ENCODE results near the gene IFNL1.
"Not testable (repeated sequence)": the region's sequence is repeated elsewhere in the genome, so short reads cannot be mapped to it uniquely, and the experiment has no call there.

The IFNL1 gene

DNA sequence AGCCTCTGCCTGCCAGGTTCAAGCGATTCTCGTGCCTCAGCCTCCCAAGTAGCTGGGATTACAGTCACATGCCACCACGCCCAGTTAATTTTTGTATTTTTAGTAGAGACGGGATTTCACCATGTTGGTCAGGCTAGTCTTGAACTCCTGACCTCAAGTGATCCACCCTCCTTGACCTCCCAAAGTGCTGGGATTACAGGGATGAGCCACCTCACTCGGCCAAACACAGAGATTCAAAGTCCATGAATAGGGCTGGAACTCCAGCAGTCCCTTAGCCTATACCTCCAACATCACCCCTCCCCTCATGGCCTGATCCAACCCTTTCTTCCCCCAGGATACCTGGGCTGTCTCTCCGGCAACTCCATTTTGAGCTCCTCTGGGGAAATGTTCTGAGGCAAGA, 36.5 kb downstream of the IFNL1 start:
- DNase-seq (ENCODE audit: low read depth) = not testable (repeated sequence)

DNA sequence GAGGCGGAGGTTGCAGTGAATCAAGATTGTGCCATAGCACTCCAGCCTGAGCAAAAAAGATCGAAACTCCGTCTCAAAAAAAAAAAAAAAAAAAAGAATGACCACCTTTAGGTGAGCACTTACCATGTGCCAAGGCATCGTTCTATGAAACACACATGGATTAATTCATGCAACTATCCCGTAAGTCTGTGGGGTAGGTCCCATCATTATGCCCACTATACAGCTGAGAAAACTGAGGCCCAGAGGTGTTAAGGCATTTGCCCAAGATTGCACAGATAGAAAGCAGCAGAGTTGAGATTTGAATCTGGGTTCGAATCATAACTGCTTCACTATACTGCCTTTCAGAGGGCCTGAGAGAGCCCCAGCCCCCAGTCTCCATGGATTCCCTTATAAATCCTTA, 37.3 kb downstream of the IFNL1 start:
- no peak for DNase-seq (ENCODE audit: low read depth)

DNA sequence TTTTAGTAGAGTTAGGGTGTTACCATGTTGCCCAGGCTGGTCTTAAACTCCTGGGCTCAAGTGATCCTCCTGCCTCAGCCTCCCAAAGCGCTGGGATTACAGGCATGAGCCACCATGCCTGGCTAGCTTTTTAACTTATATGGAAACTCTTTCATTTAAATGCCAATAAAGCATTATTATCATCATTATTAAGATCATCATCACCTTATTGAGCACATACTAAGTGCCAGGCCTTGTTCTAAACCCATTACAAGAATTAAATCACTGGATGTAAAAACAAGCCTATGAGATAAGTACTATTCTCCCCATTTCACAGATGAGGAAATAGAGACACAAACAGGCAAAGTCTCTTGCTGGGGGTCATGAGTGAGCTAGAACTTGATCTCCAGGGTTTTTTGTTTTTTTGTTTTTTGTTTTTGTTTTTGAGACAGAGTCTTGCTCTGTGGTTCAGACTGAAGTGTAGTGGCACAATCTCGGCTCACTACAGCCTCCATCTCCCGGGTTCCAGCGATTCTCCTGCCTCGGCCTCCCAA, 38.3 kb downstream of the IFNL1 start:
- DNase-seq (ENCODE audit: low read depth) = no peak

GRCh38 chr19:39335168-39335548, 39.0 kb downstream of the IFNL1 start:
- no peak for DNase-seq (ENCODE audit: low read depth)

DNA sequence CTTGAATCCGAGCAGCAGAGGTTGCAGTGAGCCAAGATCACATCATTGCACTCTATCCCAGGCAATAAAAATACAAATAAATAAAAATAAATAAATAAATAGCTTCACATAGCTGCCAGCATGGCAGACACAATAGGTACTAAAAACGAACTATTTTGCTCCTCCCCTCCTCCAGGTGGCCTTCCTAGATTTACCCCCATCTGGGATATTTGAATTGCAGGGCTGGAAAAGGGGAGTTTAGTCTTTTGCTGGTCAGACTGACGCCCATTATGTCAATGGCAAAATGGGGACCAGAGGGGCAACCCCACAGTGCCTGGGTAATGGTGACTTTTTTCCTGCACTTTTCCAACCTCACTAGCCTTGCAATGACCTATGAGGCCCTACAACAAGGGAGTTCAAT, 40.3 kb downstream of the IFNL1 start:
- DNase-seq (ENCODE audit: low read depth) = no peak

- DNase-seq (ENCODE audit: low read depth) = no peak
Measured at GRCh38 chr19:39339674-39340073, 43.5 kb downstream of the IFNL1 start.

- DNase-seq (ENCODE audit: low read depth) = not testable (repeated sequence)
Measured at GRCh38 chr19:39340156-39340555, 43.9 kb downstream of the IFNL1 start.

GRCh38 chr19:39341129-39341718, 45.0 kb downstream of the IFNL1 start:
- DNase-seq (ENCODE audit: low read depth) = no peak

GRCh38 chr19:39341719-39342604, 45.8 kb downstream of the IFNL1 start, which contains the start of gene SAMD4B:
Gene SAMD4B, plus strand, starts transcription at chr19:39342421. Its CDS starts 14,473 bp downstream, at chr19:39356894.
- peak; percentile 99 for DNase-seq (ENCODE audit: low read depth)

- DNase-seq (ENCODE audit: low read depth) = no peak
Measured at GRCh38 chr19:39342647-39343305, 46.6 kb downstream of the IFNL1 start.

- no peak for DNase-seq (ENCODE audit: low read depth)
Measured at GRCh38 chr19:39345956-39346355, 49.7 kb downstream of the IFNL1 start.

GRCh38 chr19:39347332-39348164, 51.3 kb downstream of the IFNL1 start:
- DNase-seq (ENCODE audit: low read depth) = no peak

Data from activated T-helper 9 cell treated with anti-CD3 and anti-CD28 coated beads, Interleukin-2, amount 50 U/mL, for 16 hours (primary cell).